HepG2 (cell line): ENCODE measurements around the gene PCYT2. TPM values are rescaled to one million over a fixed set of nuclear protein-coding genes. Genes with fewer than 3 reads are reported as not detected.
A peak's percentile ranks its signal among the peaks of the same experiment; 100 is the strongest.

Experiments
- ARID5B ChIP-seq: IDR thresholded peaks from 2 replicates; pipeline ENCODE4 v1.4.0; 2020; ENCODE audit warnings: mild to moderate bottlenecking, missing genetic modification reagents
- DR1 ChIP-seq: sonication (generic); formaldehyde crosslinking; IDR thresholded peaks from 2 replicates; pipeline ENCODE4 v1.8.0; 2021; ENCODE audit warnings: mild to moderate bottlenecking, missing genetic modification reagents, inconsistent platforms
- GPBP1L1 ChIP-seq: sonication (generic); formaldehyde crosslinking; IDR thresholded peaks from 2 replicates; pipeline ENCODE4 v1.5.0; 2020; ENCODE audit warnings: mild to moderate bottlenecking, missing genetic modification reagents
- HNF4A ChIP-seq: sonication (generic); formaldehyde crosslinking; IDR thresholded peaks from 2 replicates; pipeline ENCODE4 v1.4.0; 2020; ENCODE audit warnings: missing genetic modification reagents
- MED13 ChIP-seq: sonication (generic); formaldehyde crosslinking; IDR thresholded peaks from 2 replicates; pipeline ENCODE4 v1.5.0; 2020; ENCODE audit warnings: missing genetic modification reagents
- PCBP2 ChIP-seq: fragments of 200-400 bp; formaldehyde crosslinking; optimal IDR thresholded peaks from 2 replicates; pipeline ENCODE3; 2018; ENCODE audit warnings: low read length, low read depth; ENCODE audit not compliant: poor library complexity, severe bottlenecking
- THAP11 ChIP-seq: IDR thresholded peaks from 2 replicates; pipeline ENCODE4 v1.6.1; 2016; ENCODE audit warnings: missing biosample characterization, missing genetic modification reagents
- ZBTB33 ChIP-seq: sonication (generic); formaldehyde crosslinking; IDR thresholded peaks from 2 replicates; pipeline ENCODE4 v1.4.0; 2020; ENCODE audit warnings: missing genetic modification reagents
- ZNF446 ChIP-seq: sonication (generic); formaldehyde crosslinking; IDR thresholded peaks from 2 replicates; pipeline ENCODE4 v1.5.0; 2020; ENCODE audit warnings: mild to moderate bottlenecking, missing genetic modification reagents
- ZNF557 ChIP-seq: sonication (generic); formaldehyde crosslinking; IDR thresholded peaks from 2 replicates; pipeline ENCODE4 v1.4.0; 2020; ENCODE audit warnings: missing genetic modification reagents
- ZNF597 ChIP-seq: sonication (generic); formaldehyde crosslinking; IDR thresholded peaks from 2 replicates; pipeline ENCODE4 v1.5.0; 2020; ENCODE audit warnings: missing genetic modification reagents
- ZNF646 ChIP-seq: sonication (generic); formaldehyde crosslinking; IDR thresholded peaks from 2 replicates; pipeline ENCODE4 v1.9.0; 2021; ENCODE audit warnings: mild to moderate bottlenecking, missing genetic modification reagents
- ZNF776 ChIP-seq: sonication (generic); formaldehyde crosslinking; IDR thresholded peaks from 2 replicates; pipeline ENCODE4 v1.4.0; 2020; ENCODE audit warnings: mild to moderate bottlenecking, missing genetic modification reagents
- polyA plus RNA-seq, 8 experiments: library from polyadenylated mRNA; depleted of rRNA in 3 of 8; stranded (reverse) in 7 of 8; unstranded in 1 of 8; fragments of >200 nt; fragmentation: Illumina TruSeq in 4 of 8; extraction: Trizol in 4 of 8; gene quantifications; 2 replicates each; pipeline versions ENCODE4 v1.2.1 to v1.2.3, GENCODE V29; 2011 to 2016; ENCODE audit warnings: low read depth in 4 of 8, missing spikeins in 1 of 8, mixed read lengths in 1 of 8; ENCODE audit not compliant: insufficient read depth in 1 of 8
- total RNA-seq, 5 experiments: library from RNA; depleted of rRNA; stranded (reverse); fragments of >200 nt; fragmentation: Illumina TruSeq; extraction: Trizol; gene quantifications; 2 replicates each; pipeline ENCODE4 v1.2.3, GENCODE V29; 2016; ENCODE audit warnings: low read depth in 1 of 5

PCYT2 gene
- total and polyA plus RNA-seq, 2 of the 13 experiments (the other 11 are each of a cell fraction or from before 2014, with no cell fraction given): 147 to 297 TPM

GRCh38 chr17:81860756-81861568 lies 50.2 kb downstream of the PCYT2 start (continued):
- TF ChIP-seq ZNF646 (CRISPR knock-in tag) (no peak), THAP11 (CRISPR knock-in tag) (peak; percentile 92), ARID5B (peak; percentile 59; the same call in 1 of the 2 replicates), ZNF446 (CRISPR knock-in tag) (no peak), ZNF597 (CRISPR knock-in tag) (no peak), ZBTB33 (CRISPR knock-in tag) (peak; percentile 65), GPBP1L1 (CRISPR knock-in tag) (no peak), MED13 (peak; percentile 82; the same call in 1 of the 2 replicates), DR1 (CRISPR knock-in tag) (peak; percentile 98), PCBP2 (no peak), ZNF557 (CRISPR knock-in tag) (no peak), HNF4A (CRISPR knock-in tag) (peak; percentile 52), ZNF776 (peak; percentile 99)
